Activated CD4-positive, alpha-beta T cell treated with anti-CD3 and anti-CD28 coated beads, Interleukin-2, Interleukin-4, amounts not matched to agents 100 ng/mL and 50 ng/mL, durations not matched to agents 16 hours and 8 hours (primary cell): ENCODE results near the gene ENTPD6.

Experiments
- DNase-seq: peaks from one replicate; pipeline ENCODE4 v3.0.0-alpha.2; 2020; ENCODE audit warnings: low spot score

ENTPD6 gene

GRCh38 chr20:25209400-25209799 is 13.9 kb downstream of the ENTPD6 start:
- no peak for DNase-seq

GRCh38 chr20:25209911-25210310 is 14.4 kb downstream of the ENTPD6 start:
- no peak for DNase-seq

- no peak for DNase-seq
Observed at GRCh38 chr20:25211273-25211672, 15.8 kb downstream of the ENTPD6 start.

GRCh38 chr20:25212242-25212641 is 16.7 kb downstream of the ENTPD6 start:
- no peak for DNase-seq

- no peak for DNase-seq
Observed at GRCh38 chr20:25213566-25214425, 18.3 kb downstream of the ENTPD6 start.

GRCh38 chr20:25214426-25214790 is 18.9 kb downstream of the ENTPD6 start:
- DNase-seq = no peak

- no peak for DNase-seq
Observed at GRCh38 chr20:25214819-25215218, 19.3 kb downstream of the ENTPD6 start.

GRCh38 chr20:25215521-25215920 is 20.0 kb downstream of the ENTPD6 start:
- DNase-seq = no peak

- DNase-seq = no peak
Observed at GRCh38 chr20:25216199-25216945, 20.9 kb downstream of the ENTPD6 start.

GRCh38 chr20:25217161-25218108 is 21.9 kb downstream of the ENTPD6 start:
- no peak for DNase-seq

- DNase-seq = no peak
Observed at GRCh38 chr20:25218109-25218486, 22.6 kb downstream of the ENTPD6 start.

GRCh38 chr20:25218492-25218891 is 23.0 kb downstream of the ENTPD6 start:
- DNase-seq = no peak

GRCh38 chr20:25219365-25219764 is 23.9 kb downstream of the ENTPD6 start:
- no peak for DNase-seq

GRCh38 chr20:25220021-25220730 is 24.7 kb downstream of the ENTPD6 start:
- no peak for DNase-seq

GRCh38 chr20:25220810-25221591 is 25.5 kb downstream of the ENTPD6 start:
- no peak for DNase-seq

GRCh38 chr20:25221592-25222460 is 26.3 kb downstream of the ENTPD6 start:
- no peak for DNase-seq

GRCh38 chr20:25222461-25223178 is 27.1 kb downstream of the ENTPD6 start:
- no peak for DNase-seq

GRCh38 chr20:25223179-25223661 is 27.7 kb downstream of the ENTPD6 start:
- peak; percentile 70 for DNase-seq
